HepG2 (cell line): Measurements from ENCODE around the gene LRRC28. TPM values are rescaled to one million over a fixed set of nuclear protein-coding genes. Genes with fewer than 3 reads are reported as not detected.

Experiments
- ATAC-seq: fragments of 200-7000 bp; cut with Tn5 transposase; 3 replicates; pipeline ENCODE4 v1.9.1; 2020; ENCODE audit warnings: mild to moderate bottlenecking, moderate library complexity
- BruUV-seq: library from RNA; stranded (reverse); fragments of 400-500 nt; replicated peaks from 2 replicates; lab custom pipeline; 2021; lab: Mats Ljungman, UMichigan
- CTCF ChIA-PET: fragments of 300-600 bp; formaldehyde crosslinking; extraction: SDS; loops from one replicate; lab custom pipeline; 2021; ENCODE audit warnings: low total read pairs, inconsistent platforms, low intra/inter-chr PET ratio; lab: Yijun Ruan, JAX
- POLR2A ChIA-PET: fragments of 350-600 bp; sonication (Branson Sonifier 250); formaldehyde crosslinking; loops from one replicate; lab custom pipeline; 2020; ENCODE audit warnings: antibody characterized with exemption, inconsistent platforms; lab: Yijun Ruan, JAX
- DNase-seq: peaks from one replicate; pipeline ENCODE4 v3.0.0-alpha.2; 2015; ENCODE audit warnings: low spot score
- FAIRE-seq: peaks from 3 replicates; lab custom pipeline; 2011; peaks lifted over from hg19 to GRCh38; lab: Jason Lieb, UNC
- H2AFZ ChIP-seq: one replicate; pipeline ENCODE4 v1.6.1; 2011; ENCODE audit warnings: low read length, inconsistent platforms
- H3K27ac ChIP-seq: fragments of 300-600 bp; 3 replicates; pipeline ENCODE4 v1.8.0; 2011; ENCODE audit warnings: mixed run types, mild to moderate bottlenecking, mixed read lengths, low read length, inconsistent platforms; ENCODE audit not compliant: insufficient read depth; ENCODE audit errors: extremely low read length
- H3K27me3 ChIP-seq, 2 experiments: fragments of 200-600 bp in 1 of 2; 2 replicates in 1 of 2; 3 replicates in 1 of 2; pipeline versions ENCODE4 v1.6.0 to v1.8.0; 2011; ENCODE audit warnings: low read length in 2 of 2, mild to moderate bottlenecking in 2 of 2, moderate library complexity in 2 of 2, inconsistent platforms in 1 of 2; ENCODE audit not compliant: insufficient read depth in 2 of 2, control insufficient read depth in 1 of 2
- H3K36me3 ChIP-seq, 2 experiments: fragments of 200-600 bp in 1 of 2; replicated peaks in 1 of 2; 2 replicates in 1 of 2; 3 replicates in 1 of 2; pipeline versions ENCODE4 v1.5.1 to v1.8.0; 2011; ENCODE audit warnings: low read length in 2 of 2, inconsistent platforms in 1 of 2; ENCODE audit not compliant: insufficient read depth in 2 of 2, control insufficient read depth in 1 of 2
- H3K4me1 ChIP-seq: 2 replicates; pipeline ENCODE4 v1.5.1; 2012; ENCODE audit warnings: low read length, inconsistent platforms; ENCODE audit not compliant: insufficient read depth
- H3K4me2 ChIP-seq: 2 replicates; pipeline ENCODE4 v1.6.0; 2011; ENCODE audit warnings: low read depth, low read length, inconsistent platforms
- H3K4me3 ChIP-seq, 3 experiments: fragments of 200-600 bp in 1 of 3; sonication (generic), shearing (Covaris generic) in 1 of 3; replicated peaks in 1 of 3; 2 replicates each; pipeline ENCODE4 v1.5.1; 2011 to 2016; ENCODE audit warnings: low read length in 3 of 3, inconsistent platforms in 2 of 3, low read depth in 2 of 3, mild to moderate bottlenecking in 2 of 3, control low read depth in 1 of 3, mixed read lengths in 1 of 3; ENCODE audit not compliant: insufficient read depth in 1 of 3
- H3K79me2 ChIP-seq: one replicate; pipeline ENCODE4 v1.6.1; 2011; ENCODE audit warnings: low read length, inconsistent platforms; ENCODE audit not compliant: insufficient read depth
- H3K9ac ChIP-seq: 2 replicates; pipeline ENCODE4 v1.6.0; 2011; ENCODE audit warnings: mild to moderate bottlenecking, low read depth, low read length, inconsistent platforms; ENCODE audit not compliant: insufficient read depth
- H3K9me3 ChIP-seq: 2 replicates; pipeline ENCODE4 v1.5.1; 2012; ENCODE audit warnings: mild to moderate bottlenecking, low read length
- H4K20me1 ChIP-seq: 2 replicates; pipeline ENCODE4 v1.6.0; 2011; ENCODE audit warnings: inconsistent platforms, mild to moderate bottlenecking, low read length, moderate library complexity; ENCODE audit not compliant: insufficient read depth
- BRD4 ChIP-seq: sonication (generic); formaldehyde crosslinking; IDR thresholded peaks from 2 replicates; pipeline ENCODE4 v1.4.0; 2020; ENCODE audit warnings: missing genetic modification reagents
- CCDC6 ChIP-seq: sonication (generic); formaldehyde crosslinking; IDR thresholded peaks from 2 replicates; pipeline ENCODE4 v1.8.1; 2022; ENCODE audit warnings: mild to moderate bottlenecking, missing genetic modification reagents, moderate library complexity
- GTF3A ChIP-seq: sonication (generic); formaldehyde crosslinking; conservative IDR thresholded peaks from 2 replicates; pipeline ENCODE4 v1.4.0; 2020; ENCODE audit warnings: mild to moderate bottlenecking, missing genetic modification reagents
- HOXD1 ChIP-seq: sonication (generic); formaldehyde crosslinking; IDR thresholded peaks from 2 replicates; pipeline ENCODE4 v1.5.0; 2020; ENCODE audit warnings: missing genetic modification reagents
- JUN ChIP-seq: sonication (generic); formaldehyde crosslinking; IDR thresholded peaks from 2 replicates; pipeline ENCODE4 v1.4.0; 2020; ENCODE audit warnings: mild to moderate bottlenecking, missing genetic modification reagents
- NFATC3 ChIP-seq: sonication (generic); formaldehyde crosslinking; IDR thresholded peaks from 2 replicates; pipeline ENCODE4 v1.5.1; 2020; ENCODE audit warnings: mild to moderate bottlenecking, missing genetic modification reagents
- NR2F1 ChIP-seq, 2 experiments: fragments of 450-650 bp in 1 of 2; formaldehyde crosslinking in 1 of 2; IDR thresholded peaks; 2 replicates each; pipeline versions ENCODE4 v1.5.0 to v1.6.1; 2016 to 2020; ENCODE audit warnings: mild to moderate bottlenecking in 1 of 2, missing compliant biosample characterization in 1 of 2, missing genetic modification reagents in 1 of 2, moderate library complexity in 1 of 2
- PRMT3 ChIP-seq: sonication (generic); formaldehyde crosslinking; IDR thresholded peaks from 2 replicates; pipeline ENCODE4 v1.8.1; 2022; ENCODE audit warnings: low read depth, mild to moderate bottlenecking, moderate library complexity, missing genetic modification reagents, borderline replicate concordance
- SNAPC5 ChIP-seq: sonication (generic); formaldehyde crosslinking; IDR thresholded peaks from 2 replicates; pipeline ENCODE4 v1.8.1; 2023; ENCODE audit warnings: mild to moderate bottlenecking, missing genetic modification reagents, borderline replicate concordance
- THYN1 ChIP-seq: sonication (generic); formaldehyde crosslinking; IDR thresholded peaks from 2 replicates; pipeline ENCODE4 v1.8.1; 2023; ENCODE audit warnings: low read depth, mild to moderate bottlenecking, moderate library complexity, missing genetic modification reagents, borderline replicate concordance
- ZBTB39 ChIP-seq: sonication (generic); formaldehyde crosslinking; IDR thresholded peaks from 2 replicates; pipeline ENCODE4 v1.5.0; 2020; ENCODE audit warnings: missing genetic modification reagents
- ZNF30 ChIP-seq: sonication (generic); formaldehyde crosslinking; IDR thresholded peaks from 2 replicates; pipeline ENCODE4 v1.5.0; 2020; ENCODE audit warnings: mild to moderate bottlenecking, missing genetic modification reagents
- ZNF747 ChIP-seq: sonication (generic); formaldehyde crosslinking; IDR thresholded peaks from 2 replicates; pipeline ENCODE4 v1.8.1; 2023; ENCODE audit warnings: missing genetic modification reagents, mild to moderate bottlenecking, borderline replicate concordance
- ZSCAN12 ChIP-seq: sonication (generic); formaldehyde crosslinking; IDR thresholded peaks from 2 replicates; pipeline ENCODE4 v1.9.0; 2021; ENCODE audit warnings: mild to moderate bottlenecking, missing genetic modification reagents
- WGBS: methylation state at CpG from one replicate; pipeline ENCODE4 v1.1.6; 2017; ENCODE audit warnings: low lambda C conversion rate; 5-methylcytosine and 5-hydroxymethylcytosine counted together
- in situ Hi-C: cut with HindIII; loops from 2 replicates; pipeline ENCODE4 v1.10.0; 2017; ENCODE audit warnings: low pct_unique_long_range_greater_than_20kb; ENCODE audit not compliant: extremely low pct_ligation_motif_present
- intact Hi-C: fragments of 100-400 bp; cut with micrococcal nuclease; formaldehyde crosslinking; loops from one replicate; pipeline ENCODE4 v1.10.0; 2022; ENCODE audit not compliant: unreplicated experiment
- polyA plus RNA-seq, 8 experiments: library from polyadenylated mRNA; depleted of rRNA in 3 of 8; stranded (reverse) in 7 of 8; unstranded in 1 of 8; fragments of >200 nt; fragmentation: Illumina TruSeq in 4 of 8; extraction: Trizol in 4 of 8; gene quantifications; 2 replicates each; pipeline versions ENCODE4 v1.2.1 to v1.2.3, GENCODE V29; 2011 to 2016; ENCODE audit warnings: low read depth in 4 of 8, missing spikeins in 1 of 8, mixed read lengths in 1 of 8; ENCODE audit not compliant: insufficient read depth in 1 of 8
- total RNA-seq, 5 experiments: library from RNA; depleted of rRNA; stranded (reverse); fragments of >200 nt; fragmentation: Illumina TruSeq; extraction: Trizol; gene quantifications; 2 replicates each; pipeline ENCODE4 v1.2.3, GENCODE V29; 2016; ENCODE audit warnings: low read depth in 1 of 5
- TF ChIP-seq, protein P1 (sequence below): sonication (generic); formaldehyde crosslinking; IDR thresholded peaks from one replicate; pipeline ENCODE4 v1.5.1; 2020; ENCODE audit warnings: mild to moderate bottlenecking, missing genetic modification reagents; ENCODE audit errors: not compliant biosample characterization

Gene LRRC28
- total and polyA plus RNA-seq, 2 of the 13 experiments (the other 11 are each of a cell fraction or from before 2014, with no cell fraction given): 17.5 to 21.3 TPM

- no peak for ATAC-seq
- Histone ChIP-seq H3K27me3 (peaks cover 11 to 82% of the 10 kb centered on the region in 2 experiments), H3K36me3 (no peaks in the 10 kb centered on the region), H3K27ac (no peak overlapping the region), H3K4me2 (peak overlapping the region; percentile 49), H3K4me3 (no peak overlapping the region), H3K9me3 (no peaks in the 10 kb centered on the region), H2AFZ (no peak overlapping the region), H3K4me1 (peaks cover 53% of the 10 kb centered on the region), H3K79me2 (no peaks in the 10 kb centered on the region), H4K20me1 (no peaks in the 10 kb centered on the region), H3K9ac (no peak overlapping the region)
- ChIA-PET POLR2A (no interaction called here), CTCF (no interaction called here)
- no TSS peak for BruUV-seq
- in situ Hi-C loops (loop anchor here (10.0 kb wide), 1 partner anchor 127 kb away; the partner anchor contains the start of gene MEF2A), intact Hi-C loops (no loop called here)
- no peak for FAIRE-seq
- DNase-seq: no peak
- 67% methylated on average over 10 of the region's 11 CpGs for WGBS
- TF ChIP-seq BRD4 (CRISPR knock-in tag) (no peak), THYN1 (no peak), ZNF747 (CRISPR knock-in tag) (no peak), ZSCAN12 (no peak), SNAPC5 (CRISPR knock-in tag) (no peak), ZBTB39 (no peak), NR2F1 (CRISPR knock-in tag; IDR thresholded peaks at IDR 0.05) (no peak), JUN (CRISPR knock-in tag) (no peak), HOXD1 (no peak), ZNF30 (CRISPR knock-in tag) (no peak), PRMT3 (CRISPR knock-in tag) (no peak), NFATC3 (no peak), GTF3A (CRISPR knock-in tag) (no peak), CCDC6 (CRISPR knock-in tag) (no peak)
- TF ChIP-seq, protein P1, sequence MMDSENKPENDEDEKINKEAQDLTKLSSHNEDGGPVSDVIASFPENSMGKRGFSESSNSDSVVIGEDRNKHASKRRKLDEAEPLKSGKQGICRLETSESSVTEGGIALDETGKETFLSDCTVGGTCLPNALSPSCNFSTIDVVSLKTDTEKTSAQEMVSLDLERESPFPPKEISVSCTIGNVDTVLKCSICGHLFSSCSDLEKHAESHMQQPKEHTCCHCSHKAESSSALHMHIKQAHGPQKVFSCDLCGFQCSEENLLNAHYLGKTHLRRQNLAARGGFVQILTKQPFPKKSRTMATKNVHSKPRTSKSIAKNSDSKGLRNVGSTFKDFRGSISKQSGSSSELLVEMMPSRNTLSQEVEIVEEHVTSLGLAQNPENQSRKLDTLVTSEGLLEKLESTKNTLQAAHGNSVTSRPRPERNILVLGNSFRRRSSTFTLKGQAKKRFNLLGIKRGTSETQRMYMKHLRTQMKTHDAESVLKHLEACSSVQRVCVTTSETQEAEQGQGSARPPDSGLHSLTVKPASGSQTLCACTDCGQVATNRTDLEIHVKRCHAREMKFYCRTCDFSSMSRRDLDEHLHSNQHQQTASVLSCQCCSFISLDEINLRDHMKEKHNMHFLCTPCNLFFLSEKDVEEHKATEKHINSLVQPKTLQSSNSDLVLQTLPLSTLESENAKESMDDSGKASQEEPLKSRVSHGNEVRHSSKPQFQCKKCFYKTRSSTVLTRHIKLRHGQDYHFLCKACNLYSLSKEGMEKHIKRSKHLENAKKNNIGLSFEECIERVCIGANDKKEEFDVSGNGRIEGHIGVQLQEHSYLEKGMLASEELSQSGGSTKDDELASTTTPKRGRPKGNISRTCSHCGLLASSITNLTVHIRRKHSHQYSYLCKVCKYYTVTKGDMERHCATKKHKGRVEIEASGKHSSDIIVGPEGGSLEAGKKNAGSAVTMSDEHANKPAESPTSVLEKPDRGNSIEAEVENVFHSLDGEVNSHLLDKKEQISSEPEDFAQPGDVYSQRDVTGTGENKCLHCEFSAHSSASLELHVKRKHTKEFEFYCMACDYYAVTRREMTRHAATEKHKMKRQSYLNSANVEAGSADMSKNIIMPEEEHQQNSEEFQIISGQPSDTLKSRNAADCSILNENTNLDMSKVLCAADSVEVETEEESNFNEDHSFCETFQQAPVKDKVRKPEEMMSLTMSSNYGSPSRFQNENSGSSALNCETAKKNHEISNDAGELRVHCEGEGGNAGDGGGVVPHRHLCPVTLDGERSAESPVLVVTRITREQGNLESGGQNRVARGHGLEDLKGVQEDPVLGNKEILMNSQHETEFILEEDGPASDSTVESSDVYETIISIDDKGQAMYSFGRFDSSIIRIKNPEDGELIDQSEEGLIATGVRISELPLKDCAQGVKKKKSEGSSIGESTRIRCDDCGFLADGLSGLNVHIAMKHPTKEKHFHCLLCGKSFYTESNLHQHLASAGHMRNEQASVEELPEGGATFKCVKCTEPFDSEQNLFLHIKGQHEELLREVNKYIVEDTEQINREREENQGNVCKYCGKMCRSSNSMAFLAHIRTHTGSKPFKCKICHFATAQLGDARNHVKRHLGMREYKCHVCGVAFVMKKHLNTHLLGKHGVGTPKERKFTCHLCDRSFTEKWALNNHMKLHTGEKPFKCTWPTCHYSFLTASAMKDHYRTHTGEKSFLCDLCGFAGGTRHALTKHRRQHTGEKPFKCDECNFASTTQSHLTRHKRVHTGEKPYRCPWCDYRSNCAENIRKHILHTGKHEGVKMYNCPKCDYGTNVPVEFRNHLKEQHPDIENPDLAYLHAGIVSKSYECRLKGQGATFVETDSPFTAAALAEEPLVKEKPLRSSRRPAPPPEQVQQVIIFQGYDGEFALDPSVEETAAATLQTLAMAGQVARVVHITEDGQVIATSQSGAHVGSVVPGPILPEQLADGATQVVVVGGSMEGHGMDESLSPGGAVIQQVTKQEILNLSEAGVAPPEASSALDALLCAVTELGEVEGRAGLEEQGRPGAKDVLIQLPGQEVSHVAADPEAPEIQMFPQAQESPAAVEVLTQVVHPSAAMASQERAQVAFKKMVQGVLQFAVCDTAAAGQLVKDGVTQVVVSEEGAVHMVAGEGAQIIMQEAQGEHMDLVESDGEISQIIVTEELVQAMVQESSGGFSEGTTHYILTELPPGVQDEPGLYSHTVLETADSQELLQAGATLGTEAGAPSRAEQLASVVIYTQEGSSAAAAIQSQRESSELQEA (CRISPR knock-in tag): no peak
Observed at GRCh38 chr15:99438224-99438585, 186.9 kb downstream of the LRRC28 start.
